Erythroblast (primary cell): ENCODE measurements around the gene CDKN1B.

Source experiments
- GATA1 ChIP-seq: IDR thresholded peaks from 2 replicates; pipeline ENCODE4 v1.6.1; 2011; ENCODE audit warnings: low read depth, mild to moderate bottlenecking, control low read depth, low read length, moderate library complexity
- POLR2A ChIP-seq: IDR thresholded peaks from 2 replicates; pipeline ENCODE4 v1.6.1; 2011; ENCODE audit warnings: mild to moderate bottlenecking, low read length

DNA sequence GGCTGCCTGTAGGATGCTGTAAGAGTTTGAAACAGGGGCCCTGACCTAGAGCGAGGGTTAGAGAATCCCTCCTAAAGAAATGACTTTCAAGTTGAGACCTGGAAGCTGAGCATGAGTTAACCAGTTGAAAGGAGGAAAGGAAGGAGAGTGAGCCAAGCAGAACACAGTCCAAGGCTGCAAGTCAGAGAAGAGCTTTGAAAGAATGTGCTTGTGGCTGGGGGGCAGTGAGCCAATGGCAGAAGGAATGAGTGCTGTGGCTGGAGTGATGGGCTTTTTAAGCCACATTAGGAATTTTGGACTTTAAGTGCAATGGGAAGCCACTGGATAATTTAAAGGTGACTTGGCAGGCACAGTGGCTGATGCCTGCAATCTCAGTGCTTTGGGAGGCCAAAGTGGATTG lies 18.1 kb downstream of the CDKN1B start:
- TF ChIP-seq POLR2A = no peak
- TF ChIP-seq GATA1 = no peak
